NCI-H2107 treated with DMSO at 0.1 percent for 48 hours (cell line): ENCODE data around the gene LIME1.
"Not testable (repeated sequence)": the region's sequence is repeated elsewhere in the genome, so short reads cannot be mapped to it uniquely, and the experiment has no call there.

Source experiments
- DNase-seq: peaks from one replicate; lab custom pipeline; 2025; ENCODE audit not compliant: unreplicated experiment; lab: John Stamatoyannopoulos, UW

Gene LIME1

GRCh38 chr20:63771046-63771707, 34.7 kb downstream of the LIME1 start:
- no peak for DNase-seq

DNA sequence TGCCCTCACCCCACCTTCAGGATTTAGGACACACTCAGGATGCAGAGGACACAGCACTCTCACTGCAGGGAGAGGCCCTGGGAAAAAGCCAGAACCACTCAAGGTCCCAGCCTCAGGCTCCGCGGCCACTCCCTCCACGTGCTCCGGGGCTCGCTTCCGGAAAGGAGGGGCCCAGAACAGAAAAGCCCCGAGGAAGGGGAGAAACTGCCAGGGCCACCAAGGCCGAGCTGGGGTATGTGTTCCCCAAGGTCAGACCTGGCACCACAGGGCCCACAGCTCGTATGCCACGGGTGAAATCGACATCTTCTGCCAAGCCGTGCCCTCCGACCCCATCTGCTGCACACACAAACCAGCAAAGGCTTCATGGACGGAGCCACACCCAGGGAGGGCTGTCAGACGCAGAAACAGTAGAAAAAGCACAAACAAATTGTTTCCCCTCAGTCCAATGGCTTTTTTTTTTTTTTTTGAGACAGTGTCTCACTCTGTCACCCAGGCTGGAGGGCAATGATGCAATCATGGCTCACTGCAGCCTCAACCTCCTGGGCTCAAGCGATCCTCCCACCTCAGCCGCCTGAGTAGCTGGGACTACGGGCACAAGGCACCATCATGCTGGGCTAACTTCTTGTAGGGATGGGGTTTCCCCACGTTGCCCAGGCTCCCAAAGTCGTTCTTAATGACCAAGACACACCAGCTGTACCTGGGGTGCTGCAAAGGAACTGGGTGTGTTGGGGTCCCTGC, 36.5 kb downstream of the LIME1 start:
- no peak for DNase-seq

GRCh38 chr20:63773571-63774241, 37.2 kb downstream of the LIME1 start:
- DNase-seq: no peak

- no peak for DNase-seq
These were observed 37.8 kb downstream of the LIME1 start for GRCh38 chr20:63774306-63774705.

DNA sequence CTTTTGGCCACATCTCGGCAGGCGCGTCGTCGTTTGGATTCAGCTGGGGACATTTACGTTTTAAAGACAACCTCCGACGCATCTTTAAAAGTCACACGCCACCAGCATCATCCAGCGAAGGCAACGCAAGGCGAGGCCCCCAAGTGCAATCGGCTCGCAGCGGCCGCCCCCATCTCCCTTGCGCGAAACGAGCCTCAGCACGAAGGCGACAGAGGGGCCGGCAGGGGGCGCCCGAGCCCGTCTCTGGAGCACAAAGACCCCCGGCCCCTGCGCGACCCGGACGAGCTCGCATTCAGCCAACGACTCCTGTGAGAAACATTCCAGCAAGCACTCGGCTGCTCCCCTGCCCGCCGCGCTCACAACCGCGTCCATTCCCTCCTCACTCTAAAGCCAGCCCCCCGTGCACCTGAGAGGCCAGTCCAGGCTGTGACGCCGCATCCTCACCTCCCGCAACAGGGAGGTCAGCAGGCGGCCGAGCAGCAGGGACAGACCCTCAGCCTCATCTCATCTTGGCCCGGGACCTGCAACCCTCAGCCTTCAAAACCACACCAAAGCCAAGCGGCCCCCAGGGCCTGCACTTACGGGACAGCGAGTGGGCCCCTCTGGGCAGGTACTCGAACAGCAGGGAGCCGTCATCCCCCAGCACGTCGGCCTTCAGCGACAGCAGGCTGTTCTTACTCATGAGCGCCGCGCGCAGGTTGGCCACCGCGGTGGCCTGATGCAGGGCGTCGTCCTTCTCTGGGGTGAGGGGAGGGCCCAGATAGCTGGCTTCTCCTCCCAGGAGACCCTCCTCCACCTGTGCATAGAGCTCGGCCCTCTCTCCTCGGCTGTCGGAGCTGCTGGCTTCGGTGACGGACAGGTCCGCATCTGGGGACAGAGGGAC, 38.9 kb downstream of the LIME1 start:
- DNase-seq: no peak

- not testable (repeated sequence) for DNase-seq
These were observed 40.4 kb downstream of the LIME1 start for GRCh38 chr20:63776875-63777274.

- no peak for DNase-seq
These were observed 41.1 kb downstream of the LIME1 start for GRCh38 chr20:63777614-63778013.

- DNase-seq: no peak
These were observed 41.7 kb downstream of the LIME1 start for GRCh38 chr20:63778034-63778752.

DNA sequence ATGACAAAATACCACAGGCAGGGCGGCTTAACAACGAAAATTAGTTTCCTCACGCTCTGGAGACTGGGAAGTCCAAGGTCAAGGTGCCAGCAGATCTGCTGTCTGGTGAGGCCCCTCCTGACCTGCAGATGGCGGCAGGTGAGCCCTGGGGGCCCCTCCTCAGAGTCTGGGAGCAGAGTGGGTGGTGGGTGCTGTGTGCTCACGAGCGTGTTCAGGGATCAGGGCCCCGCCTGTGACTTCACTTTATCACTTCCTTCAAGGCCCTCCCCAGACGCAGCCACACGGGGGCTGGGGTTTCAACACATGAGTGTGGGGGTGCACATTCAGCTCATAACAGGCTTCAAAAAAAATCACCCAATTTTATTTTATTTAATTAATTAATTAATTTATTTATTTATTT, 42.4 kb downstream of the LIME1 start:
- DNase-seq: no peak

- DNase-seq: no peak
These were observed 44.7 kb downstream of the LIME1 start for GRCh38 chr20:63781181-63781580.

GRCh38 chr20:63782051-63782471, 45.6 kb downstream of the LIME1 start:
- DNase-seq: no peak

DNA sequence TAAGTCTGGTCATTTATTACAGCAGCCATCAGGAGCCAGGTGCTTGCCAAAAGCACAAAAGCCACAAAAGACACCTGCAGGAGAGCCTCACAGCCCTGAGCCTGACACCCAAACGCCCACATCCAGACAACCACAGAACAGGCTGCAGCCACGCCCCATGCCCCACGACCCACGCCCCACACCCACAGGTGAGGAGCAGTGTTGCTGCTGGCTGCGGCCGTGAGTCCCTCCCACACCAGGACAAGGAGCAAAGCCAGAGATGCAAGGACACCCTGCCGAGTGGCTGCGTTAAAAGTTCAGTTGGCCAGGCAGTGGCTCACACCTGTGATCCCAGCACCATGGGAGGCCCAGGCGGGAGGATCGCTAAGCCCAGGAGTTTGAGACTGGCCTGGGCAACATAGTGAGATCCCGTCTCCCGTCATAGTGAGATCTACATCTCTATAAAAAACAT, 46.1 kb downstream of the LIME1 start:
- DNase-seq: peak; percentile 19

DNA sequence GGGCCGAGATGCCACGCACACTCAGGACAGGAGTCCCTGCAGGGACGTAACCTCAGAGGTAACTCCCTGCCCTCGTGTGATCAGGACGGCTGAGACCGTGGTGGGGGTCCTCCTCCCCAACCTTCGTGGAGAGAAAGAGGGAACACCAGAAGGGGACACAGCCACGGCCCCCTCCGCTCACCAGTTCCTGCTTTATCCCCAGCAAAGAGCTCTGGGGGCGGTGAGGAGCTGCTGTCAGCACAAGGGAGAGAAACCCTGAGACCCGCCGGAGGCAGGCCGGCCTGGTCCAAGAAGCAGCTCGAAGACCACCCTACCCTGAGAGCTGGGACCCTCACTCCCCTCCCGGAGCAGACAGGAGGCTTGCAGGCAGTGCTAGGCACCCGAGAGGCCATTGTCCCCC, 47.5 kb downstream of the LIME1 start:
- DNase-seq: no peak

DNA sequence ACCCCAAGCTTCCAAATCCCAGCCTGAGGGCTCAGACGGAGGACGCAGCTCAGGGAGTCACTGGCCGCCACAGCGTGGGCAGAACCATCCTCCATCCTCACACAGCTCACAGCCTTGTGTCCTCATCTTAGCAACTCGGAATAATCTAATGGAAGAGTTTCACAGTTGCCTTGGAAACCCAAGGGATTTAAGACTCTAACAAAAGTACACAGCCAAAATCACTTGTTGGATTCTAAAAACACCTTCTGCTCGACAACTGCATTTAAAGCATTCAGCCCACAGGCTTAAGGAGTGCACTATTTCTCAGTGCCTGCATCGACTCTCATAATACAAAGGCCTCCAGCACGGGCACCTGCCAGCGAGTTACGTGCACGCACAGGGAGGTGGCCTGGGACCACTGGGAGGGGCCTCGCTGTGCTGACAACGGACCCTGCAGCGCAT, 49.2 kb downstream of the LIME1 start:
- peak; percentile 57 for DNase-seq

- no peak for DNase-seq
These were observed 50.8 kb downstream of the LIME1 start for GRCh38 chr20:63787302-63787701.

DNA sequence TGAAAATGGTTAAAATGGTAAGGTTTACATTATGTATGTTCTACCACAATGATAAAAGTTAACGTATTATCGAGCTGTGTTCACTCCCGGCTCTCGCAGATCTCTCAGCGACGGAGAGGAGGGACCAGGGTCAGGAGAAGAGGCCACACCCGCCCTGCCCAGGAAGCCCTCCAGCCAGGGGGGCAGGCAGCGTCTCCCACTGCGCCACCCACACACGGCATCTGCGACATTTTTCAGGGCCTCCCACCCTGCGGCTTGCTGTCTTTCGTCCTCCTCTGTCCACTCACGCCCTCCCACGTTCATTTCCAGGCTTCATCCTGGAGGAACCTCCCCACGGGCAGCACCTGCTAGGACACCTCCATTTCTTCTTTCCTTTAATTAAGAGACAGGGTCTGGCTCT, 51.3 kb downstream of the LIME1 start:
- DNase-seq: no peak
